SH-SY5Y (cell line): Measurements from ENCODE around the gene LBR.

Source experiments
- GATA2 ChIP-seq: IDR thresholded peaks from 2 replicates; pipeline ENCODE4 v1.6.1; 2011; ENCODE audit warnings: mild to moderate bottlenecking, low read depth, low read length
- GATA3 ChIP-seq: IDR thresholded peaks from 2 replicates; pipeline ENCODE4 v1.6.1; 2011; ENCODE audit warnings: low read depth, mild to moderate bottlenecking, low read length, moderate library complexity

GRCh38 chr1:225437710-225438437 lies 10.0 kb upstream of the LBR start:
- TF ChIP-seq GATA2 (no peak), GATA3 (no peak)
